A549 (cell line): ENCODE data around the gene RPS6KA2. TPM values are rescaled to one million over a fixed set of nuclear protein-coding genes. Genes with fewer than 3 reads are reported as not detected.

Source experiments
- ATAC-seq, 2 experiments: fragments of 200-7000 bp in 1 of 2; fragments of >200 bp in 1 of 2; cut with Nextera tagmentation in 1 of 2; cut with Tn5 transposase in 1 of 2; 3 replicates each; pipeline versions ENCODE4 v1.8.0 to v1.9.1; 2018 to 2020; ENCODE audit warnings: mild to moderate bottlenecking in 1 of 2, moderate library complexity in 1 of 2
- CTCF ChIA-PET: fragments of 300-600 bp; sonication (Branson Sonifier 250); formaldehyde crosslinking; extraction: SDS; loops from one replicate; lab custom pipeline; 2021; ENCODE audit warnings: antibody characterized with exemption, inconsistent platforms; lab: Yijun Ruan, JAX
- POLR2A ChIA-PET: fragments of 350-600 bp; formaldehyde crosslinking; extraction: SDS; loops from one replicate; lab custom pipeline; 2021; ENCODE audit warnings: antibody characterized with exemption, inconsistent platforms; lab: Yijun Ruan, JAX
- DNase-seq, 2 experiments: peaks; one replicate each; pipeline versions ENCODE4 v3.0.0 to v3.0.0-alpha.2; 2011 to 2016; ENCODE audit warnings: low read depth in 1 of 2, low spot score in 1 of 2
- FAIRE-seq: peaks from 2 replicates; lab custom pipeline; 2011; peaks lifted over from hg19 to GRCh38; lab: Jason Lieb, UNC
- H3K27ac ChIP-seq, 2 experiments: fragments of >200 bp; sonication (Bioruptor Twin); formaldehyde crosslinking; 3 replicates each; pipeline ENCODE4 v1.5.1; 2016 to 2017
- H3K4me1 ChIP-seq: fragments of >200 bp; sonication (Bioruptor Twin); formaldehyde crosslinking; 3 replicates; pipeline ENCODE4 v1.6.1; 2016
- H3K4me2 ChIP-seq: fragments of >200 bp; sonication (Bioruptor Twin); formaldehyde crosslinking; 3 replicates; pipeline ENCODE4 v1.6.1; 2016
- H3K4me3 ChIP-seq: fragments of >200 bp; sonication (Bioruptor Twin); formaldehyde crosslinking; 3 replicates; pipeline ENCODE4 v1.5.1; 2016
- H3K9me3 ChIP-seq: fragments of >200 bp; sonication (Bioruptor Twin); formaldehyde crosslinking; 3 replicates; pipeline ENCODE4 v1.6.1; 2016
- ATOH8 ChIP-seq: fragments of 250-450 bp; sonication (Bioruptor Pico); IDR thresholded peaks from 2 replicates; pipeline ENCODE4 v1.5.0; 2020; ENCODE audit warnings: low read depth, mild to moderate bottlenecking, moderate library complexity
- CEBPB ChIP-seq, 2 experiments: fragments of >200 bp in 1 of 2; sonication (Bioruptor Twin) in 1 of 2; formaldehyde crosslinking in 1 of 2; IDR thresholded peaks; 2 replicates each; pipeline ENCODE4 v1.6.1; 2012 to 2016
- CHD4 ChIP-seq: fragments of 200-600 bp; sonication (generic); IDR thresholded peaks from 2 replicates; pipeline ENCODE4 v1.6.1; 2016; ENCODE audit warnings: antibody characterized with exemption, mild to moderate bottlenecking, borderline replicate concordance
- CTCF ChIP-seq: fragments of >200 bp; sonication (Bioruptor Twin); formaldehyde crosslinking; IDR thresholded peaks from 3 replicates; pipeline ENCODE4 v1.5.1; 2016
- ESRRA ChIP-seq: fragments of 150-350 bp; IDR thresholded peaks from 2 replicates; pipeline ENCODE4 v1.6.1; 2014; ENCODE audit warnings: mild to moderate bottlenecking, low read length, borderline replicate concordance
- HOXB13 ChIP-seq: fragments of 250-450 bp; sonication (Bioruptor Pico); IDR thresholded peaks from 2 replicates; pipeline ENCODE4 v1.5.0; 2020; ENCODE audit warnings: low read depth, mild to moderate bottlenecking, moderate library complexity
- JUNB ChIP-seq: fragments of >200 bp; sonication (Bioruptor Twin); formaldehyde crosslinking; IDR thresholded peaks from 2 replicates; pipeline ENCODE4 v1.6.1; 2016
- MAZ ChIP-seq: fragments of 150-350 bp; IDR thresholded peaks from 2 replicates; pipeline ENCODE4 v1.6.1; 2014; ENCODE audit warnings: antibody characterized with exemption, low read depth, low read length, borderline replicate concordance
- MYC ChIP-seq: IDR thresholded peaks from 2 replicates; pipeline ENCODE4 v1.6.1; 2012; ENCODE audit warnings: mild to moderate bottlenecking, inconsistent platforms, low read length, improper control_type of control experiment, borderline replicate concordance
- POLR2A ChIP-seq: IDR thresholded peaks from 2 replicates; pipeline ENCODE4 v1.6.1; 2012; ENCODE audit warnings: mild to moderate bottlenecking, low read length
- POLR2AphosphoS2 ChIP-seq: conservative IDR thresholded peaks from 2 replicates; pipeline ENCODE4 v1.6.1; 2012; ENCODE audit warnings: low read length, improper control_type of control experiment, inconsistent platforms
- RARB ChIP-seq: fragments of 250-450 bp; sonication (Bioruptor Pico); IDR thresholded peaks from 2 replicates; pipeline ENCODE4 v1.8.0; 2021; ENCODE audit warnings: mild to moderate bottlenecking, moderate library complexity
- USF2 ChIP-seq: fragments of 450-650 bp; IDR thresholded peaks from 2 replicates; pipeline ENCODE4 v1.6.1; 2014; ENCODE audit warnings: antibody characterized with exemption
- ZC3H11A ChIP-seq: fragments of 450-650 bp; IDR thresholded peaks from 2 replicates; pipeline ENCODE4 v1.6.1; 2014; ENCODE audit warnings: antibody characterized with exemption, mild to moderate bottlenecking
- ZNF302 ChIP-seq: fragments of 250-450 bp; sonication (Bioruptor Pico); IDR thresholded peaks from 2 replicates; pipeline ENCODE4 v1.9.0; 2021; ENCODE audit warnings: inconsistent platforms, mild to moderate bottlenecking, moderate library complexity
- WGBS: methylation state at CpG from one replicate; pipeline ENCODE4 v1.1.6; 2017; ENCODE audit errors: missing lambda C conversion rate; 5-methylcytosine and 5-hydroxymethylcytosine counted together
- polyA plus RNA-seq, 4 experiments: library from polyadenylated mRNA; depleted of rRNA in 3 of 4; stranded (reverse); fragments of >200 nt; fragmentation: RNase III in 1 of 4; extraction: RNeasy Plus Mini Kit Qiagen cat#74134 plus additional on column Dnase treatment in 1 of 4; gene quantifications; 2 replicates in 3 of 4; 3 replicates in 1 of 4; pipeline ENCODE4 v1.2.3, GENCODE V29; 2011 to 2017

RPS6KA2 gene
- polyA plus RNA-seq, 2 of the 4 experiments (the other 2 are of a cell fraction): 0.19 TPM; not detected in 1

GRCh38 chr6:166579237-166579850 is 47.7 kb downstream of the RPS6KA2 start:
- WGBS: 64% methylated on average over 9 of the region's 9 CpGs
- ChIA-PET CTCF (no interaction called here), POLR2A (no interaction called here)
- Histone ChIP-seq H3K4me3 (no peak overlapping the region), H3K4me1 (no peaks in the 10 kb centered on the region), H3K9me3 (no peaks in the 10 kb centered on the region), H3K27ac (no peak overlapping the region), H3K4me2 (no peak overlapping the region)
- DNase-seq (no peak), FAIRE-seq (no peak), ATAC-seq (no peak)
- no peak for TF ChIP-seq RARB (CRISPR knock-in tag)
- no peak for TF ChIP-seq ZNF302 (CRISPR knock-in tag)
- no peak for TF ChIP-seq MAZ
- no peak for TF ChIP-seq CHD4
- TF ChIP-seq ESRRA: no peak
- TF ChIP-seq ZC3H11A: no peak
- no peak for TF ChIP-seq JUNB
- TF ChIP-seq CEBPB (IDR thresholded peaks at IDR 0.05): no peak
- TF ChIP-seq POLR2AphosphoS2: no peak
- TF ChIP-seq HOXB13: no peak
- TF ChIP-seq ATOH8: no peak

GRCh38 chr6:166578536-166579236 is 48.4 kb downstream of the RPS6KA2 start:
- CTCF ChIA-PET: no interaction called here
- TF ChIP-seq ZNF302 (CRISPR knock-in tag) (no peak), CEBPB (IDR thresholded peaks at IDR 0.05) (no peak), POLR2A (no peak), CTCF (no peak), MYC (no peak), USF2 (no peak)
- no peaks in the 10 kb centered on the region for H3K9me3 ChIP-seq
- no peaks in the 10 kb centered on the region for H3K4me1 ChIP-seq
- POLR2A ChIA-PET: no interaction called here
- 64% methylated on average over 14 of the region's 15 CpGs for WGBS
- no peak overlapping the region for H3K4me2 ChIP-seq
- H3K27ac ChIP-seq: no peak overlapping the region
- H3K4me3 ChIP-seq: no peak overlapping the region
- DNase-seq (no peak), ATAC-seq (no peak), FAIRE-seq (no peak)

GRCh38 chr6:166575205-166575604 is 51.8 kb downstream of the RPS6KA2 start:
- ChIA-PET CTCF (no interaction called here), POLR2A (no interaction called here)
- no peak for DNase-seq
- Histone ChIP-seq H3K4me3 (no peak overlapping the region), H3K4me2 (no peak overlapping the region), H3K27ac (no peak overlapping the region), H3K4me1 (no peaks in the 10 kb centered on the region), H3K9me3 (no peaks in the 10 kb centered on the region)
- TF ChIP-seq CEBPB (IDR thresholded peaks at IDR 0.05): no peak
- no peak for FAIRE-seq
- WGBS: 51% methylated on average over 11 of the region's 11 CpGs
- no peak for ATAC-seq
